Esophagus muscularis mucosa (tissue), 3 donors: ENCODE data around the gene SLC5A6.

ENCODE experiments used
- POLR2A ChIP-seq: fragments of 450-650 bp; IDR thresholded peaks from one replicate; pipeline ENCODE4 v1.6.1; 2017; ENCODE audit warnings: antibody characterized with exemption, moderate library complexity, mild to moderate bottlenecking, low read depth
- POLR2AphosphoS5 ChIP-seq, 2 donors: sonication (generic); formaldehyde crosslinking; IDR thresholded peaks; one replicate each; pipeline ENCODE4 v1.6.1; 2017; ENCODE audit warnings: antibody characterized with exemption in 2 of 2
- TF ChIP-seq, protein P1 (sequence below), 3 experiments: fragments of 200-600 bp in 2 of 3; fragments of 450-650 bp in 1 of 3; sonication (generic) in 2 of 3; IDR thresholded peaks; one replicate each; pipeline ENCODE4 v1.5.1; 2017 to 2019; ENCODE audit warnings: antibody characterized with exemption in 3 of 3, mild to moderate bottlenecking in 2 of 3, moderate library complexity in 1 of 3

- no peak for TF ChIP-seq POLR2A
- TF ChIP-seq, protein P1, sequence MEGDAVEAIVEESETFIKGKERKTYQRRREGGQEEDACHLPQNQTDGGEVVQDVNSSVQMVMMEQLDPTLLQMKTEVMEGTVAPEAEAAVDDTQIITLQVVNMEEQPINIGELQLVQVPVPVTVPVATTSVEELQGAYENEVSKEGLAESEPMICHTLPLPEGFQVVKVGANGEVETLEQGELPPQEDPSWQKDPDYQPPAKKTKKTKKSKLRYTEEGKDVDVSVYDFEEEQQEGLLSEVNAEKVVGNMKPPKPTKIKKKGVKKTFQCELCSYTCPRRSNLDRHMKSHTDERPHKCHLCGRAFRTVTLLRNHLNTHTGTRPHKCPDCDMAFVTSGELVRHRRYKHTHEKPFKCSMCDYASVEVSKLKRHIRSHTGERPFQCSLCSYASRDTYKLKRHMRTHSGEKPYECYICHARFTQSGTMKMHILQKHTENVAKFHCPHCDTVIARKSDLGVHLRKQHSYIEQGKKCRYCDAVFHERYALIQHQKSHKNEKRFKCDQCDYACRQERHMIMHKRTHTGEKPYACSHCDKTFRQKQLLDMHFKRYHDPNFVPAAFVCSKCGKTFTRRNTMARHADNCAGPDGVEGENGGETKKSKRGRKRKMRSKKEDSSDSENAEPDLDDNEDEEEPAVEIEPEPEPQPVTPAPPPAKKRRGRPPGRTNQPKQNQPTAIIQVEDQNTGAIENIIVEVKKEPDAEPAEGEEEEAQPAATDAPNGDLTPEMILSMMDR (IDR thresholded peaks at IDR 0.05), result no peak
- TF ChIP-seq POLR2AphosphoS5 (IDR thresholded peaks at IDR 0.05), result no peak
These were observed 6.9 kb downstream of the SLC5A6 start for GRCh38 chr2:27205206-27205605.
